Dendritic cell treated with granulocyte-macrophage colony-stimulating factor and Interleukin-4, amounts not matched to agents 40 ng/mL and 50 ng/mL, for 4 days (primary cell): ENCODE measurements around the gene HES5.

Experiments
- H3K27ac Mint-ChIP-seq: one replicate; pipeline ENCODE4 v1.8.0; 2022; ENCODE audit warnings: mild to moderate bottlenecking, mixed read lengths
- H3K27me3 Mint-ChIP-seq: one replicate; pipeline ENCODE4 v1.8.0; 2022; ENCODE audit warnings: mild to moderate bottlenecking, mixed read lengths
- H3K36me3 Mint-ChIP-seq: one replicate; pipeline ENCODE4 v1.8.0; 2022; ENCODE audit warnings: low read depth, mixed read lengths
- H3K4me1 Mint-ChIP-seq: one replicate; pipeline ENCODE4 v1.8.0; 2022; ENCODE audit warnings: low read depth, mixed read lengths
- H3K4me3 Mint-ChIP-seq: one replicate; pipeline ENCODE4 v1.8.0; 2022; ENCODE audit warnings: mild to moderate bottlenecking, moderate library complexity, mixed read lengths
- H3K9me3 Mint-ChIP-seq: one replicate; pipeline ENCODE4 v1.8.0; 2022; ENCODE audit warnings: mixed read lengths
- intact Hi-C: fragments of 100-400 bp; cut with micrococcal nuclease; formaldehyde crosslinking; loops from one replicate; pipeline ENCODE4 v1.15.0; 2022

The HES5 gene

GRCh38 chr1:2547210-2548067, 17.4 kb upstream of the HES5 start:
- Mint-ChIP-seq H3K4me3 (peak overlapping the region; percentile 86), H3K4me1 (peaks cover 55% of the 10 kb centered on the region), H3K27ac (peak overlapping the region; percentile 92), H3K27me3 (peaks cover 25% of the 10 kb centered on the region), H3K36me3 (no peaks in the 10 kb centered on the region), H3K9me3 (no peaks in the 10 kb centered on the region)
- intact Hi-C loops, result loop anchor here (1.0 to 5.0 kb wide), 4 partner anchors 9 to 350 kb away; partner anchors contain the start of genes PANK4, PRXL2B and TNFRSF14

GRCh38 chr1:2546515-2547209, 16.6 kb upstream of the HES5 start:
- no peaks in the 10 kb centered on the region for H3K9me3 Mint-ChIP-seq
- peaks cover 30% of the 10 kb centered on the region for H3K27me3 Mint-ChIP-seq
- H3K4me1 Mint-ChIP-seq, result peaks cover 55% of the 10 kb centered on the region
- no peaks in the 10 kb centered on the region for H3K36me3 Mint-ChIP-seq
- H3K27ac Mint-ChIP-seq, result peak overlapping the region; percentile 92
- peak overlapping the region; percentile 86 for H3K4me3 Mint-ChIP-seq
- intact Hi-C loops, result loop anchor here (5.0 kb wide), 1 partner anchor 349 kb away; no protein-coding TSS in a partner anchor

DNA sequence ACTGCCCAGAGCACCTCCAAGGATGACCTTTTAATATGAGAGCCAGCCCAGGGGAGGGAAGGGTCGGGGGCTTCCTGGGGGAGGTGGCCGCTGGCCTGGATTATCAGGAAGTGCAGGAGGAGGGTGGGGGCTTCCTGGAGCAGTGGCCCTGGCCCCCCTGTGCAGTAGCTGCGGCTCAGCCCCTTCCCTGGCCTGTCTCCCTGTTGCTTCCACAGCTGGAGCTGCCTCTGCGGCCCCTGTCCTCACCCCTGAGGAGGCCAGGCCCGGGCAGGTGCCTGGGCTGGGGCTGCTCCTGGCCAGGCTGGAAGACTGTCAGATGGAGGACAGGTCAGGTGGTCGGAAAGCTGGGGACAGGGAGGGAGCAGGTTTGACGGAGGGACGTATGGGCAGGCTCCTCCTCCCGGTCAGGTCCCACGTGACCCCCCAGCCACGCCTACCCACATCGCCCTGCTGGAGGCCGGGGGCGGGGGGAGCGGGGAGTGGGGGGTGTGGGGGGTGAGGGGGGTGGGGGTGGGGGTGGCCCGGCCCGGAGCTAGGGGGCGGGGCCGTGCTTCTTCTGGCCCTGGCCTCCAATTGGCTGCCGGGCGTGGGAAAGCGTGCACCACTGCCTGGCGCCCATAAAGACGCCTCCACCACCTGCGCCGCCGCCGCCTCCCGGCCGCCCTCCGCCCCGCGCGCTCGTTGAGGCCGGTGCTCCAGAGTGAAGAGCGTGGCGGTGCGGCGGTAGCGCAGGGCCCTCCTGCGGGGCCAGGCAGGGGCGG, 15.9 kb upstream of the HES5 start:
- H3K27me3 Mint-ChIP-seq, result peaks cover 37% of the 10 kb centered on the region
- H3K4me3 Mint-ChIP-seq, result peak overlapping the region; percentile 86
- intact Hi-C loops, result loop anchor here (5.0 kb wide), 1 partner anchor 349 kb away; no protein-coding TSS in a partner anchor
- H3K36me3 Mint-ChIP-seq, result no peaks in the 10 kb centered on the region
- H3K4me1 Mint-ChIP-seq, result peaks cover 53% of the 10 kb centered on the region
- H3K9me3 Mint-ChIP-seq, result no peaks in the 10 kb centered on the region
- peak overlapping the region; percentile 92 for H3K27ac Mint-ChIP-seq

DNA sequence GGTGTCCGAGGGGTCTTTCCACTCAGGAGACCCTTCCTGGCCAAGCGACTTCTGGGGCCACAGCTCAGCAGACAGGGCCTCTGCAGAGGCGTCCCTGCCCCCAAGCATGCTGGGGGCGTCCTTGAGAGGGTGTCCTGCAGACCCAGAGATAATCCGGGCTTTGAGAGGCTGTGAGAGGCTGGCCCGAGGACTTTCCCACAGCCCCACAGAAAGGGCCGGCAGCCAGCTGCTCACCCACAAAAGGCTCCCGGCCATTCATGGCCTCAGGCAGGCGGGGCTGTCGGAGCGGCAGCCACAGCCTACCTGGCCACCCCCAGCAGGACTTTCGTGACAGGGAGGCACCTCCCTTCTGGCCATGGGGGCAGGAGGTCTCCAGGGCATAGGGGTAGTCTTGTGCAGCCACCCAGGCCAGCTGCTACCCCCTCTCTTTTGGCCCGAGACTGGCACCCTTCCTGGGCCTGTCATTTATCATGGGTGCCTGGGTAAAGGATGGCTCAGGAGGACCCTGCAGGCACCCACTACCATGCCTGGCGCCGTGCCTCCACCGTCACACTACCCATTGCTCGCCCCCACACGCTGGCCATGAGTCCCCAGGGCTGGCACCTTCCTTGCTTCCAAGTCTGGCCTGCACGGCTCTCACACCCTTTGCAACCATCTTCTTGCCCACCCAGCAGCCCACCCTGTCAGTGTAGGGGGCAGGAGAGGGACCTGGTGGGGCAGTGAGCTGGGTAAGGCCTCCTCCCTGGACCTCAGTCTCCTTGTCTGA, 15.0 kb upstream of the HES5 start:
- peak overlapping the region; percentile 92 for H3K27ac Mint-ChIP-seq
- H3K27me3 Mint-ChIP-seq, result peaks cover 41% of the 10 kb centered on the region
- no peaks in the 10 kb centered on the region for H3K9me3 Mint-ChIP-seq
- intact Hi-C loops, result loop anchor here (5.0 kb wide), 1 partner anchor 348 kb away; no protein-coding TSS in a partner anchor
- no peaks in the 10 kb centered on the region for H3K36me3 Mint-ChIP-seq
- peaks cover 44% of the 10 kb centered on the region for H3K4me1 Mint-ChIP-seq
- no peak overlapping the region for H3K4me3 Mint-ChIP-seq

GRCh38 chr1:2544093-2544874, 14.2 kb upstream of the HES5 start:
- Mint-ChIP-seq H3K27me3 (peaks cover 49% of the 10 kb centered on the region), H3K27ac (no peak overlapping the region), H3K4me1 (peaks cover 37% of the 10 kb centered on the region), H3K4me3 (no peak overlapping the region), H3K36me3 (no peaks in the 10 kb centered on the region), H3K9me3 (no peaks in the 10 kb centered on the region)
- intact Hi-C loops, result no loop called here

DNA sequence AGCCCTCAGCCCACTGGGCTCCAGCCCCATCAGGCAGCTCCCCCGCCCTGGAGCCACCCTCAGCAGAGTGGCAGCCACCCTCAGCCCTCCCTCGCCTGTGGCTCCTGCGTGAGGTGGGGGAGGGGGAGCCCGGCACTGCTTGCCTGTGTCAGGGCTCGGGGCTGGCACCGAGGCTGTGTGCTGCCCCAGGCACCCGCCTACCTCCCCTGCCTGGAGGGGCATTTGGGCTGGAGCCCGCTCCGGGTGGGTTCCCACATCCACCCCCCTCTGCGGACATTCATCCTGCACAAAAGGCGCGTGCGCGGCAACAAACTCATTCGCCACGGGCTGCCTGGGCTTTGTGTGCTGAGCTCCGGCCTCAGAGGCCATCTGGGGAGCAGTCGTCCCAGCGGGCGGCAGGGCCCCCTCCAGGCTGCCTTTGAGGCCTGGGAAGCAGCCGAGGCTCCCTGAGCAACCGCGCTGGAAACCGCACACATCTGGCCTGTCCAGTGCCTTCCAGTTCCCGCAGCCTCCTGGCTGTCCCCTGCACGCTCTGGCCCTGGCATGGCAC, 13.6 kb upstream of the HES5 start:
- H3K36me3 Mint-ChIP-seq, result no peaks in the 10 kb centered on the region
- H3K27me3 Mint-ChIP-seq, result peaks cover 56% of the 10 kb centered on the region
- peaks cover 30% of the 10 kb centered on the region for H3K4me1 Mint-ChIP-seq
- H3K27ac Mint-ChIP-seq, result no peak overlapping the region
- H3K9me3 Mint-ChIP-seq, result no peaks in the 10 kb centered on the region
- H3K4me3 Mint-ChIP-seq, result no peak overlapping the region
- intact Hi-C loops, result no loop called here

DNA sequence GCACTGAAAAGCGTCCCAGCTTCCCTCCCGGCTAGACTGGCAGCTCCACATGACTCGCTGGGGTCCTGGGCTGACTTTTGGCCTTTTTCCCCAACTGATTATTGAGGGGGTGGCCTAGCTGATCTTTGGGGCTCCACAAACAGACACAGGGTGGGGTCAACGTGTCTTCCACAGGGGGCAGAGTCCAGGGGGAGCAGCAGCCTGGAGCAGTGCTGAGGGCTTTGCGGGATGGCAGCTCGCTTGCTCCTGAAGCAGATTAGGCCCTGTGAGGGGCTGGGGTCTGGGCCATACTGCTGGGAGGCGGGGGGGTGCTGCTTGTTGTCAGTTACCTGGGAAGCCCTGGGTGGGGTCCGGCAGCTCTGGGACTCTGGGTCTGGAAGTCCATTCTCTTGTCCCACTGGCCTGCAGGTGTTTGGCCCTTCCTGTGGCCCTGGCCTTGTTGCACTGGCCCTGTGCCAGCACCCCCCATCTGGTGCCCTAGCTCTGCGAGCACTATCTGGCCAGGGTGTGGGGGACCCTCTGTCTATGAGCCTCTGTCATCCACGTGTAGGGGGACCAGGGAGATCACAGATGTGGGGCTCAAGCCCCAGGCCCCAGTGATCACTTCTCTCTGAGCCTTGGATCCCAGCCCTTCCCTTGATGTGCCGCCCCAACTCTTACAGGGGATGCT, 12.3 kb upstream of the HES5 start:
- Mint-ChIP-seq H3K36me3 (no peaks in the 10 kb centered on the region), H3K4me3 (no peak overlapping the region), H3K27me3 (peaks cover 68% of the 10 kb centered on the region), H3K9me3 (no peaks in the 10 kb centered on the region), H3K27ac (no peak overlapping the region), H3K4me1 (peaks cover 18% of the 10 kb centered on the region)
- intact Hi-C loops, result no loop called here

DNA sequence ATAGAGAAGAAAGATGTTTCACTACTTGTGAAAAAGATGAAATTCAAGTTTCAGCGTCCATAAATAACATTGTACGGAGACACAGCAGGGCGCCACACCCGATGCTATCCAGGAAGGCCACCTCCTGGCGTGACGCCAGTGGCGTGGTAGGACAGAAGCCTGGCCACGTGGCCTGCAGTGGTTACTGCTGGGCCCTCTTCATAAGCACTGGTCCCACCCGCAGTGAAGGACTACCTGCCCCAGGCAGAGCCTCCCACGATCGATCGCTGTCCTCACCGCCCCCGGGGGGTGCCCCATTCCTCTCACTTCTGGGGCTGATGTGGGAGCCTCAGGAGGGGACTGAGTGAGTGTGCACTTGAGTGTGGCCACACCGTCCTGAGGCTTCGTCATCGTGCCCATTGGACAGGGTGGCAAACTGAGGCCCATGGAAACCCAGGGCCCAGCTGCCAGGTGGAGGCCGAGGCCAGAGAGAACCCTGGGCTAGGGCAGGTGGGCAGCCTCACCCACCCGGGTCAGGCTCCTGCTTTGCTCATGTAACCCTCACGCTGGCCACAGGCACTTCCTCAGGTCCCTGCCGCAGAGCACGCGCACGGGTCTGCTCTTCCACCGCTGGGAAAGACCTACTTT, 11.7 kb upstream of the HES5 start:
- no peak overlapping the region for H3K4me3 Mint-ChIP-seq
- no peaks in the 10 kb centered on the region for H3K9me3 Mint-ChIP-seq
- H3K4me1 Mint-ChIP-seq, result peaks cover 12% of the 10 kb centered on the region
- no peaks in the 10 kb centered on the region for H3K36me3 Mint-ChIP-seq
- no peak overlapping the region for H3K27ac Mint-ChIP-seq
- intact Hi-C loops, result no loop called here
- H3K27me3 Mint-ChIP-seq, result peaks cover 73% of the 10 kb centered on the region

DNA sequence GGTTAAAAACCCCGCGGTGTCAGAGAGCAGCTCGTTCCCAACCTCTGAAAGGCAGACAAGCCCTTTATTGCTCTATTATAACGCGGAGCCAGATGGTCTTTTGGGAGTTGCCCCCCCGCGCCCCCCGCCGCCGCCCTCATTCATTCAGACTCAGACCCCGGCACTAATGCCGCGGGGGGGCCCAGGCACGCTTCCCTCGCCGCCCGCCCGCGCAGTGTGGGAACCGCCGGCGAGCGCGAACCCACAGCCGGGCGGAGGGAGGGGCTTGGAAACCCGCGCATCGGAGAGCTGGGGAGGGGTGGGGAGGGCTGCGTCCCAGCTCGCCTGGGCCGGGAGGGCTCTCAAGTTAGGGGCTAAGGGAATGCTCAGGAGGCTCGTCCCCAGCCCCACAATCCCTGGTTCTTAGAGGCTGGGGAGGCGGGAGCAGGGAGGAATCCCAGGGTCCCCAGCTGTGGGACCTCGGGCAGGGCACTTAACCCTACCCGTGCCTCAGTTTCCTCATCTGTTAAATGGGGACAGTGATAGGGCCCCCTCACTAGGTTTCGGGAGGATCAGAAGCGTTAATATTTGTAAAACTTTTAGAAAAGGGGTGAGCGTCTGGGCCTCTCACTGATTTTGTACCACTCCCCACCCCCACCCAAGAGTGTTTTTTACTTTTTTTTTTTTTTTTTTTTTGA, 10.9 kb upstream of the HES5 start:
- intact Hi-C loops, result no loop called here
- no peak overlapping the region for H3K4me3 Mint-ChIP-seq
- peaks cover 79% of the 10 kb centered on the region for H3K27me3 Mint-ChIP-seq
- H3K9me3 Mint-ChIP-seq, result no peaks in the 10 kb centered on the region
- H3K36me3 Mint-ChIP-seq, result no peaks in the 10 kb centered on the region
- no peak overlapping the region for H3K27ac Mint-ChIP-seq
- H3K4me1 Mint-ChIP-seq, result peaks cover 11% of the 10 kb centered on the region

GRCh38 chr1:2539312-2539907, 9.3 kb upstream of the HES5 start:
- Mint-ChIP-seq H3K27me3 (peaks cover 91% of the 10 kb centered on the region), H3K4me3 (no peak overlapping the region), H3K27ac (no peak overlapping the region), H3K36me3 (no peaks in the 10 kb centered on the region), H3K4me1 (no peaks in the 10 kb centered on the region), H3K9me3 (no peaks in the 10 kb centered on the region)
- intact Hi-C loops, result no loop called here

- H3K27ac Mint-ChIP-seq, result no peak overlapping the region
- no peak overlapping the region for H3K4me3 Mint-ChIP-seq
- peaks cover 91% of the 10 kb centered on the region for H3K27me3 Mint-ChIP-seq
- intact Hi-C loops, result no loop called here
- no peaks in the 10 kb centered on the region for H3K36me3 Mint-ChIP-seq
- H3K9me3 Mint-ChIP-seq, result no peaks in the 10 kb centered on the region
- no peaks in the 10 kb centered on the region for H3K4me1 Mint-ChIP-seq
These were observed 8.8 kb upstream of the HES5 start for GRCh38 chr1:2538872-2539271.
